GM12874 (cell line): ENCODE data around the gene RBM12.

Source experiments
- CTCF ChIP-seq: IDR thresholded peaks from 2 replicates; pipeline ENCODE4 v1.5.1; 2011; ENCODE audit warnings: low read depth, mild to moderate bottlenecking, control low read depth, low read length, moderate library complexity; ENCODE audit not compliant: insufficient read depth

Gene RBM12

GRCh38 chr20:35602851-35603495, 61.7 kb downstream of the RBM12 start:
- no peak for TF ChIP-seq CTCF

GRCh38 chr20:35601990-35602389, 62.7 kb downstream of the RBM12 start:
- no peak for TF ChIP-seq CTCF

GRCh38 chr20:35600993-35601973, 63.4 kb downstream of the RBM12 start:
- peak; percentile 37; the same call in 1 of the 2 replicates for TF ChIP-seq CTCF

- TF ChIP-seq CTCF, result no peak
These were observed 64.3 kb downstream of the RBM12 start for GRCh38 chr20:35600176-35600992.

- TF ChIP-seq CTCF, result no peak
These were observed 65.0 kb downstream of the RBM12 start for GRCh38 chr20:35599776-35600120.
